AG04450 (cell line): Measurements from ENCODE around the gene MS4A4A. TPM values are rescaled to one million over a fixed set of nuclear protein-coding genes. Genes with fewer than 3 reads are reported as not detected.

ENCODE experiments used
- CTCF ChIA-PET: fragments of 300-600, 350-600 bp; formaldehyde crosslinking; extraction: SDS; loops from one replicate; lab custom pipeline; 2022; ENCODE audit warnings: antibody characterized with exemption, inconsistent platforms; lab: Charles Lee
- POLR2A ChIA-PET: fragments of 350-600 bp; formaldehyde crosslinking; extraction: SDS; loops from one replicate; lab custom pipeline; 2021; ENCODE audit warnings: antibody characterized with exemption, inconsistent platforms; lab: Yijun Ruan, JAX
- DNase-seq: peaks from one replicate; pipeline ENCODE4 v3.0.0-alpha.2; 2011; ENCODE audit warnings: low read depth, low spot score
- H3K27ac ChIP-seq: one replicate; pipeline ENCODE4 v1.5.1; 2012; ENCODE audit warnings: low read depth, low read length, control low read depth
- H3K27me3 ChIP-seq: one replicate; pipeline ENCODE4 v1.6.0; 2012; ENCODE audit warnings: low read length; ENCODE audit not compliant: control insufficient read depth, insufficient read depth
- H3K4me3 ChIP-seq: 2 replicates; pipeline ENCODE4 v1.5.1; 2011; ENCODE audit warnings: mild to moderate bottlenecking, low read depth, low read length, control low read depth
- H3K9me3 ChIP-seq: 2 replicates; pipeline ENCODE4 v1.5.1; 2012; ENCODE audit warnings: low read length; ENCODE audit not compliant: control insufficient read depth, insufficient read depth
- polyA plus RNA-seq: library from polyadenylated mRNA; depleted of rRNA; stranded (reverse); fragments of >200 nt; gene quantifications from 2 replicates; pipeline ENCODE4 v1.2.3, GENCODE V29; 2011
- TF ChIP-seq, protein P1 (sequence below): IDR thresholded peaks from 2 replicates; pipeline ENCODE4 v1.5.1; 2011; ENCODE audit warnings: low read depth, low read length, control low read depth, inconsistent platforms

The MS4A4A gene
- polyA plus RNA-seq, 1 experiment: not detected

DNA sequence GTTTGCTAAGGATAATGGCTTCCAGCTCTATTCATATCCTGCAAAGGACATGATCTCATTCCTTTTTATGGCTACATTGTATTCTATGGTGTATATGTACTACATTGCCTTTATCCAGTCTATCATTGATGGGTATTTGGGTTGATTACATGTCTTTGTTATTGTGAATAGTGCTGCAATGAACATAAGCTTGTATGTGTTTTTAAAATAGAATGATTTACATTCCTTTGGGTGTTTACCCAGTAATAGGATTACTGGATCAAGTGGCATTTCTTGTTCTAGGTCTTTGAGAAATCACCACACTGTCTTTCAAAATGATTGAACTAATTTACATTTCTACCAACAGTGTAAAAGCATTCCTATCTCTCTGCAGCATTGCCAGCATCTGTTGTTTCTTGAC lies 40.6 kb downstream of the MS4A4A start:
- TF ChIP-seq, protein P1, sequence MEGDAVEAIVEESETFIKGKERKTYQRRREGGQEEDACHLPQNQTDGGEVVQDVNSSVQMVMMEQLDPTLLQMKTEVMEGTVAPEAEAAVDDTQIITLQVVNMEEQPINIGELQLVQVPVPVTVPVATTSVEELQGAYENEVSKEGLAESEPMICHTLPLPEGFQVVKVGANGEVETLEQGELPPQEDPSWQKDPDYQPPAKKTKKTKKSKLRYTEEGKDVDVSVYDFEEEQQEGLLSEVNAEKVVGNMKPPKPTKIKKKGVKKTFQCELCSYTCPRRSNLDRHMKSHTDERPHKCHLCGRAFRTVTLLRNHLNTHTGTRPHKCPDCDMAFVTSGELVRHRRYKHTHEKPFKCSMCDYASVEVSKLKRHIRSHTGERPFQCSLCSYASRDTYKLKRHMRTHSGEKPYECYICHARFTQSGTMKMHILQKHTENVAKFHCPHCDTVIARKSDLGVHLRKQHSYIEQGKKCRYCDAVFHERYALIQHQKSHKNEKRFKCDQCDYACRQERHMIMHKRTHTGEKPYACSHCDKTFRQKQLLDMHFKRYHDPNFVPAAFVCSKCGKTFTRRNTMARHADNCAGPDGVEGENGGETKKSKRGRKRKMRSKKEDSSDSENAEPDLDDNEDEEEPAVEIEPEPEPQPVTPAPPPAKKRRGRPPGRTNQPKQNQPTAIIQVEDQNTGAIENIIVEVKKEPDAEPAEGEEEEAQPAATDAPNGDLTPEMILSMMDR: no peak
- no peak overlapping the region for H3K27ac ChIP-seq
- DNase-seq: no peak
- H3K27me3 ChIP-seq: no peaks in the 10 kb centered on the region
- peaks cover 13% of the 10 kb centered on the region for H3K9me3 ChIP-seq
- ChIA-PET POLR2A (no interaction called here), CTCF (no interaction called here)
- H3K4me3 ChIP-seq: no peak overlapping the region

DNA sequence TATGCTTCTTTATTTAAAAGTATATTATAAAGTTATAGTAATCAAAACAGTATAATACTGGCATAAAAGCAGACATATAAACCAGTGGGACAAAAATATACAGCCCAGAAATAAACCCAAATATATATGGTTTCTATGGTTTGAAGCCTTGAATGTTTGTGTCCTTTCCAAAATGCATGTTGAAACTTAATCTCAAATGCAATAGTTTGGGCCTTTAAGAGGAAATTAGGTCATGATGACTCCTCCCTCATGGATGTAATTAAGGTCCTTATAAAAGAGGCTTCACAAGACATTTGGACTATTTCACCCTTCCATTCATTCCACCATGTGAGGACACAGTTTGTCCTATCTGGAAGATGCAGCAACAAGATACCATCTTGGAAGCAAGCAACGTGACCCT lies 46.5 kb downstream of the MS4A4A start, which contains the start of gene MS4A6E:
Gene MS4A6E (plus strand): TSS at position 301 of the 400 bp plus-strand sequence. CDS start 7,641 bp downstream, outside the sequence.
- DNase-seq: no peak
- TF ChIP-seq, protein P1: no peak
- H3K27me3 ChIP-seq: no peaks in the 10 kb centered on the region
- no peak within 1 kb of the TSS for H3K4me3 ChIP-seq
- no peak within 1 kb of the TSS for H3K27ac ChIP-seq
- ChIA-PET CTCF (no interaction called here), POLR2A (no interaction called here)
- H3K9me3 ChIP-seq: peaks cover 6% of the 10 kb centered on the region

DNA sequence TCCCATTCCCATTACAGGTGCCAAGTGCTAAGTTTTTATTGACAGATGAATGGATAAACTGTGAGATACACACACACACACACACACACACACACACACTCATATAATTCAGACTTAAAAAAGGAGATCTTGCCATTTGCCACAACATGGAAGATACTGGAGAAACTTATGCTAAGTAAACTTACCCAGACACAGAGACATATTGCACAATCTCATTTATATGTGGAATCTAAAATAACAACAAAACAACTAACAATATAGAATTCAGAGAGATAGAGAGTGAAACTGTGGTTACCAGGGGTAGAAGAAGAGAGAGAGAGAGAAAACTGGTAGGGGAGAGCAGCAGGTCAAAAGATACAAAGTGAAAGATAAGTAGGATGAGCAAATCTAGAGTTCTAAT lies 48.0 kb downstream of the MS4A4A start:
- Histone ChIP-seq H3K4me3 (no peak overlapping the region), H3K27me3 (no peaks in the 10 kb centered on the region), H3K9me3 (peaks cover 6% of the 10 kb centered on the region), H3K27ac (no peak overlapping the region)
- ChIA-PET POLR2A (no interaction called here), CTCF (no interaction called here)
- no peak for DNase-seq
- TF ChIP-seq, protein P1: no peak

DNA sequence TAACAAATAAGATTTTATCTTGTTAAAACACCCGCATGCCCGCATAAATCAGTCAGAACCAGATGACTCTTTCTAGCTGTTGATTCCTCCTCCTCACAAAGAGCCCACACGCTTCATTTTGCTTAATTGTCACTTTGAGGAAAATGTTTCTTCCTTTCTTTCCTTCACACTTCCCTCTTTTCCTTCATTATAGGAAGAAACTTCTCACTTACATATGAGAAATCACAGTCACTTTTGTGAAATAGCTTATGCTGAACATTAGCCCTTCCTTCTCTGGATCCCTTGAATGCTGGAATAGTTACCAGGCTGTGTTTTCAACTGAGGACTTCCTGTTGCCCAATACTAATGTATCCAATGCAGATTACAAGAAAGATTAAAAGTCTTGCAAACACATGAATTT lies 52.4 kb downstream of the MS4A4A start:
- TF ChIP-seq, protein P1: no peak
- Histone ChIP-seq H3K27me3 (no peaks in the 10 kb centered on the region), H3K9me3 (peaks cover 10% of the 10 kb centered on the region), H3K27ac (no peak overlapping the region), H3K4me3 (no peak overlapping the region)
- CTCF ChIA-PET: no interaction called here
- no peak for DNase-seq
- POLR2A ChIA-PET: no interaction called here

DNA sequence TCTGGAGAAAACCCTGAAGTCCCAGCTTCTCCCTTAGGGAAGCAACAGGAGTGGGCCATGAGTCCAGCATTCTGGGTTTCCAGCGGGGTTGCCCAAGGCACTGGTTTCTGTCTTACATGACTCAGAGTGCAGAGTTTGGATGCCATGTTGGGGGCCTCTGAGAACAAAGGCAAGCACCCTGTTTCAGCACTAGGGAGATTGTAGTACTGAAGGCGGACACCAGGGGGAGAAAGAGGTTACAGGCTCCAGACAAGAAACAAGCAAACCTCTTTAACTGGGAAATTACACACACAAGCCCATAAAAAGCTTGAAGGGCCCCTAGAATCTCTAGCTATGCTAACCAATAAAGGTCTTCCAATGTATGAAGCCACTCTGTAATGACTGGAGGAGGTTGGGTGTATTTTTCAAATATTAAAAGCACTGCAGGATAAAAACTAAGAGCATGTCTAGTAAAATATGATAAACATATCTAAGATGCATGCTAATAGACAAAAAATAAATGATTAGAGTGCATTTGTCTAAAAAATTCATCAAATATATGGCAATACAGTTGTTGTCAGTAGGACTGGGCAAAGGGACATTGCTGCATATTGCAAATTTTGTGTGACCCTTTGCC lies 53.6 kb downstream of the MS4A4A start:
- Histone ChIP-seq H3K27ac (no peak overlapping the region), H3K4me3 (no peak overlapping the region), H3K27me3 (no peaks in the 10 kb centered on the region), H3K9me3 (peaks cover 10% of the 10 kb centered on the region)
- CTCF ChIA-PET: interaction anchor here (1.1 kb wide), 1 partner anchor 10 kb away, joined by 4 read pairs; no protein-coding TSS in a partner anchor
- no peak for DNase-seq
- POLR2A ChIA-PET: no interaction called here
- TF ChIP-seq, protein P1: peak; percentile 53
